GM12878 (cell line): ENCODE results near the gene SUSD6. TPM values are rescaled to one million over a fixed set of nuclear protein-coding genes. Genes with fewer than 3 reads are reported as not detected.

Source experiments
- CREM ChIP-seq: IDR thresholded peaks from 2 replicates; pipeline ENCODE4 v1.6.1; 2014; ENCODE audit warnings: antibody characterized with exemption, low read depth
- EED ChIP-seq: sonication (generic); IDR thresholded peaks from 2 replicates; pipeline ENCODE4 v1.6.1; 2016; ENCODE audit warnings: antibody characterized with exemption, low read depth
- EP300 ChIP-seq, 2 experiments: fragments of 150-350 bp in 1 of 2; IDR thresholded peaks; 2 replicates each; pipeline ENCODE4 v1.6.1; 2011 to 2012; ENCODE audit warnings: low read depth in 2 of 2, low read length in 2 of 2, borderline replicate concordance in 1 of 2, improper control_type of control experiment in 1 of 2, inconsistent platforms in 1 of 2; ENCODE audit not compliant: control insufficient read depth in 1 of 2
- FOXK2 ChIP-seq: fragments of 450-650 bp; IDR thresholded peaks from 2 replicates; pipeline ENCODE4 v1.6.1; 2017; ENCODE audit warnings: mild to moderate bottlenecking, moderate library complexity
- HDGF ChIP-seq: fragments of 450-650 bp; IDR thresholded peaks from 2 replicates; pipeline ENCODE4 v1.6.1; 2016; ENCODE audit warnings: antibody characterized with exemption
- IKZF1 ChIP-seq: fragments of 450-650 bp; conservative IDR thresholded peaks from 2 replicates; pipeline ENCODE4 v1.6.1; 2017; ENCODE audit warnings: antibody characterized with exemption, mild to moderate bottlenecking
- IRF4 ChIP-seq: IDR thresholded peaks from 2 replicates; pipeline ENCODE4 v1.6.1; 2011; ENCODE audit warnings: low read depth, low read length
- KDM1A ChIP-seq: fragments of 200-600 bp; sonication (generic); IDR thresholded peaks from 2 replicates; pipeline ENCODE4 v1.6.1; 2016; ENCODE audit warnings: borderline replicate concordance
- MTA2 ChIP-seq: fragments of 450-650 bp; IDR thresholded peaks from 2 replicates; pipeline ENCODE4 v1.6.1; 2016; ENCODE audit warnings: low read depth, mild to moderate bottlenecking, moderate library complexity
- NFYB ChIP-seq: IDR thresholded peaks from 2 replicates; pipeline ENCODE4 v1.6.1; 2011; ENCODE audit warnings: low read depth, mild to moderate bottlenecking, low read length, improper control_type of control experiment, moderate library complexity; ENCODE audit not compliant: insufficient read depth
- PML ChIP-seq: IDR thresholded peaks from 2 replicates; pipeline ENCODE4 v1.6.1; 2012; ENCODE audit warnings: low read length, inconsistent platforms
- POU2F2 ChIP-seq: IDR thresholded peaks from 3 replicates; pipeline ENCODE4 v1.6.1; 2011; ENCODE audit warnings: low read depth, mild to moderate bottlenecking, low read length, borderline replicate concordance
- SIN3A ChIP-seq: IDR thresholded peaks from 2 replicates; pipeline ENCODE4 v1.6.1; 2012; ENCODE audit warnings: low read depth, low read length, improper control_type of control experiment
- SMARCA5 ChIP-seq: fragments of 450-650 bp; IDR thresholded peaks from 2 replicates; pipeline ENCODE4 v1.6.1; 2017; ENCODE audit warnings: mild to moderate bottlenecking
- SREBF2 ChIP-seq: IDR thresholded peaks from 2 replicates; pipeline ENCODE4 v1.6.1; 2012; ENCODE audit warnings: mild to moderate bottlenecking, low read length
- TCF7 ChIP-seq: IDR thresholded peaks from 2 replicates; pipeline ENCODE4 v1.6.1; 2014; ENCODE audit warnings: antibody characterized with exemption, borderline replicate concordance
- YY1 ChIP-seq: IDR thresholded peaks from 2 replicates; pipeline ENCODE4 v1.6.1; 2011; ENCODE audit warnings: low read depth, mild to moderate bottlenecking, low read length
- polyA plus RNA-seq, 11 experiments: library from polyadenylated mRNA; depleted of rRNA in 4 of 11; unstranded in 6 of 11; stranded (reverse) in 5 of 11; fragments of >200 nt; fragmentation: Nextera tagmentation in 4 of 11; fragmentation: Illumina TruSeq in 1 of 11; extraction: Ambion mirVana in 4 of 11; extraction: Trizol in 1 of 11; gene quantifications; 1 replicate in 1 of 11; 2 replicates in 10 of 11; pipeline versions ENCODE4 v1.2.1 to v1.2.3, GENCODE V29; 2011 to 2016; ENCODE audit warnings: inconsistent platforms in 2 of 11, missing spikeins in 2 of 11, low read depth in 1 of 11
- total RNA-seq, 4 experiments: library from RNA; depleted of rRNA in 3 of 4; stranded (reverse); fragments of >200 nt in 3 of 4; fragmentation: Illumina TruSeq in 1 of 4; extraction: Trizol in 1 of 4; gene quantifications; 2 replicates each; pipeline versions ENCODE4 v1.2.1 to v1.2.3, GENCODE V29; 2013 to 2021
- TF ChIP-seq, protein P1 (sequence below): fragments of 450-650 bp; IDR thresholded peaks from 2 replicates; pipeline ENCODE4 v1.6.1; 2014; ENCODE audit warnings: mild to moderate bottlenecking
- TF ChIP-seq, protein P2 (sequence below): fragments of 450-650 bp; IDR thresholded peaks from 2 replicates; pipeline ENCODE4 v1.6.1; 2017; ENCODE audit warnings: mild to moderate bottlenecking, moderate library complexity
- TF ChIP-seq, protein P3 (sequence below): IDR thresholded peaks from 2 replicates; pipeline ENCODE4 v1.6.1; 2012; ENCODE audit warnings: low read depth, low read length, improper control_type of control experiment
- TF ChIP-seq, protein P4 (sequence below): fragments of 450-650 bp; IDR thresholded peaks from 2 replicates; pipeline ENCODE4 v1.6.1; 2016; ENCODE audit warnings: mild to moderate bottlenecking

The SUSD6 gene
- total and polyA plus RNA-seq, 10 of the 15 experiments (the other 5 are each of a cell fraction or from before 2014, with no cell fraction given): 6.6 to 39.8 (median 20.2) TPM

- peak; percentile 43; the same call in 1 of the 2 replicates for TF ChIP-seq TCF7
- TF ChIP-seq, protein P1, sequence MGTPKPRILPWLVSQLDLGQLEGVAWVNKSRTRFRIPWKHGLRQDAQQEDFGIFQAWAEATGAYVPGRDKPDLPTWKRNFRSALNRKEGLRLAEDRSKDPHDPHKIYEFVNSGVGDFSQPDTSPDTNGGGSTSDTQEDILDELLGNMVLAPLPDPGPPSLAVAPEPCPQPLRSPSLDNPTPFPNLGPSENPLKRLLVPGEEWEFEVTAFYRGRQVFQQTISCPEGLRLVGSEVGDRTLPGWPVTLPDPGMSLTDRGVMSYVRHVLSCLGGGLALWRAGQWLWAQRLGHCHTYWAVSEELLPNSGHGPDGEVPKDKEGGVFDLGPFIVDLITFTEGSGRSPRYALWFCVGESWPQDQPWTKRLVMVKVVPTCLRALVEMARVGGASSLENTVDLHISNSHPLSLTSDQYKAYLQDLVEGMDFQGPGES: no peak
- TF ChIP-seq KDM1A: no peak
- TF ChIP-seq EP300 (IDR thresholded peaks at IDR 0.05; ENCODE audit: borderline replicate concordance in 1 of 2, control insufficient read depth in 1 of 2, low read depth in 2 of 2, low read length in 2 of 2): peak in 1 of 2 experiments; percentile 36; a peak in 1 of 4 replicates
- TF ChIP-seq IRF4: no peak
- no peak for TF ChIP-seq NFYB
- no peak for TF ChIP-seq SMARCA5
- TF ChIP-seq IKZF1: peak; percentile 40; the same call in 1 of the 2 replicates
- TF ChIP-seq, protein P2, sequence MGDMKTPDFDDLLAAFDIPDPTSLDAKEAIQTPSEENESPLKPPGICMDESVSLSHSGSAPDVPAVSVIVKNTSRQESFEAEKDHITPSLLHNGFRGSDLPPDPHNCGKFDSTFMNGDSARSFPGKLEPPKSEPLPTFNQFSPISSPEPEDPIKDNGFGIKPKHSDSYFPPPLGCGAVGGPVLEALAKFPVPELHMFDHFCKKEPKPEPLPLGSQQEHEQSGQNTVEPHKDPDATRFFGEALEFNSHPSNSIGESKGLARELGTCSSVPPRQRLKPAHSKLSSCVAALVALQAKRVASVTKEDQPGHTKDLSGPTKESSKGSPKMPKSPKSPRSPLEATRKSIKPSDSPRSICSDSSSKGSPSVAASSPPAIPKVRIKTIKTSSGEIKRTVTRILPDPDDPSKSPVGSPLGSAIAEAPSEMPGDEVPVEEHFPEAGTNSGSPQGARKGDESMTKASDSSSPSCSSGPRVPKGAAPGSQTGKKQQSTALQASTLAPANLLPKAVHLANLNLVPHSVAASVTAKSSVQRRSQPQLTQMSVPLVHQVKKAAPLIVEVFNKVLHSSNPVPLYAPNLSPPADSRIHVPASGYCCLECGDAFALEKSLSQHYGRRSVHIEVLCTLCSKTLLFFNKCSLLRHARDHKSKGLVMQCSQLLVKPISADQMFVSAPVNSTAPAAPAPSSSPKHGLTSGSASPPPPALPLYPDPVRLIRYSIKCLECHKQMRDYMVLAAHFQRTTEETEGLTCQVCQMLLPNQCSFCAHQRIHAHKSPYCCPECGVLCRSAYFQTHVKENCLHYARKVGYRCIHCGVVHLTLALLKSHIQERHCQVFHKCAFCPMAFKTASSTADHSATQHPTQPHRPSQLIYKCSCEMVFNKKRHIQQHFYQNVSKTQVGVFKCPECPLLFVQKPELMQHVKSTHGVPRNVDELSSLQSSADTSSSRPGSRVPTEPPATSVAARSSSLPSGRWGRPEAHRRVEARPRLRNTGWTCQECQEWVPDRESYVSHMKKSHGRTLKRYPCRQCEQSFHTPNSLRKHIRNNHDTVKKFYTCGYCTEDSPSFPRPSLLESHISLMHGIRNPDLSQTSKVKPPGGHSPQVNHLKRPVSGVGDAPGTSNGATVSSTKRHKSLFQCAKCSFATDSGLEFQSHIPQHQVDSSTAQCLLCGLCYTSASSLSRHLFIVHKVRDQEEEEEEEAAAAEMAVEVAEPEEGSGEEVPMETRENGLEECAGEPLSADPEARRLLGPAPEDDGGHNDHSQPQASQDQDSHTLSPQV: no peak
- TF ChIP-seq MTA2: peak; percentile 34; the same call in 1 of the 2 replicates
- TF ChIP-seq PML: no peak
- TF ChIP-seq FOXK2: no peak
- TF ChIP-seq HDGF: no peak
- peak; percentile 68; the same call in 2 of the 3 replicates for TF ChIP-seq POU2F2
- TF ChIP-seq, protein P3, sequence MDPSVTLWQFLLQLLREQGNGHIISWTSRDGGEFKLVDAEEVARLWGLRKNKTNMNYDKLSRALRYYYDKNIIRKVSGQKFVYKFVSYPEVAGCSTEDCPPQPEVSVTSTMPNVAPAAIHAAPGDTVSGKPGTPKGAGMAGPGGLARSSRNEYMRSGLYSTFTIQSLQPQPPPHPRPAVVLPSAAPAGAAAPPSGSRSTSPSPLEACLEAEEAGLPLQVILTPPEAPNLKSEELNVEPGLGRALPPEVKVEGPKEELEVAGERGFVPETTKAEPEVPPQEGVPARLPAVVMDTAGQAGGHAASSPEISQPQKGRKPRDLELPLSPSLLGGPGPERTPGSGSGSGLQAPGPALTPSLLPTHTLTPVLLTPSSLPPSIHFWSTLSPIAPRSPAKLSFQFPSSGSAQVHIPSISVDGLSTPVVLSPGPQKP: no peak
- no peak for TF ChIP-seq SREBF2
- TF ChIP-seq, protein P4, sequence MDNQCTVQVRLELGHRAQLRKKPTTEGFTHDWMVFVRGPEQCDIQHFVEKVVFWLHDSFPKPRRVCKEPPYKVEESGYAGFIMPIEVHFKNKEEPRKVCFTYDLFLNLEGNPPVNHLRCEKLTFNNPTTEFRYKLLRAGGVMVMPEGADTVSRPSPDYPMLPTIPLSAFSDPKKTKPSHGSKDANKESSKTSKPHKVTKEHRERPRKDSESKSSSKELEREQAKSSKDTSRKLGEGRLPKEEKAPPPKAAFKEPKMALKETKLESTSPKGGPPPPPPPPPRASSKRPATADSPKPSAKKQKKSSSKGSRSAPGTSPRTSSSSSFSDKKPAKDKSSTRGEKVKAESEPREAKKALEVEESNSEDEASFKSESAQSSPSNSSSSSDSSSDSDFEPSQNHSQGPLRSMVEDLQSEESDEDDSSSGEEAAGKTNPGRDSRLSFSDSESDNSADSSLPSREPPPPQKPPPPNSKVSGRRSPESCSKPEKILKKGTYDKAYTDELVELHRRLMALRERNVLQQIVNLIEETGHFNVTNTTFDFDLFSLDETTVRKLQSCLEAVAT: no peak
- no peak for TF ChIP-seq SIN3A
- 0 out of 2 replicates have a peak, but pooled peaks have one; percentile 14 for TF ChIP-seq YY1
- peak; percentile 72 for TF ChIP-seq EED
- peak; percentile 20; the same call in 1 of the 2 replicates for TF ChIP-seq CREM
These were observed 18.1 kb downstream of the SUSD6 start (continued) for GRCh38 chr14:69629225-69630127.
